GM12864 (cell line): Measurements from ENCODE around the gene DMRT2.

Experiments
- DNase-seq: peaks from one replicate; pipeline ENCODE4 v3.0.0-alpha.2; 2011; ENCODE audit warnings: low read depth
- H3K4me3 ChIP-seq: 2 replicates; pipeline ENCODE4 v1.5.1; 2011; ENCODE audit warnings: mild to moderate bottlenecking, low read depth, low read length, control low read depth
- CTCF ChIP-seq: IDR thresholded peaks from 2 replicates; pipeline ENCODE4 v1.5.1; 2011; ENCODE audit warnings: low read depth, mild to moderate bottlenecking, moderate library complexity, low read length, control low read depth, inconsistent platforms; ENCODE audit errors: missing control alignments

DMRT2 gene

GRCh38 chr9:1009101-1009707, 41.0 kb upstream of the DMRT2 start:
- no peak overlapping the region for H3K4me3 ChIP-seq
- peak; percentile 98 for TF ChIP-seq CTCF
- peak; percentile 53 for DNase-seq

- DNase-seq, result no peak
- H3K4me3 ChIP-seq, result no peak overlapping the region
- TF ChIP-seq CTCF, result no peak
Measured at GRCh38 chr9:1013021-1013420, 37.1 kb upstream of the DMRT2 start.

GRCh38 chr9:1014225-1014624, 35.9 kb upstream of the DMRT2 start:
- TF ChIP-seq CTCF, result no peak
- no peak for DNase-seq
- H3K4me3 ChIP-seq, result no peak overlapping the region

- TF ChIP-seq CTCF, result no peak
- no peak overlapping the region for H3K4me3 ChIP-seq
- no peak for DNase-seq
Measured at GRCh38 chr9:1014640-1015039, 35.5 kb upstream of the DMRT2 start.

- DNase-seq, result no peak
- TF ChIP-seq CTCF, result peak; percentile 18
- no peak overlapping the region for H3K4me3 ChIP-seq
Measured at GRCh38 chr9:1018121-1018520, 32.0 kb upstream of the DMRT2 start.

GRCh38 chr9:1024112-1024511, 26.0 kb upstream of the DMRT2 start:
- DNase-seq, result no peak
- H3K4me3 ChIP-seq, result no peak overlapping the region
- TF ChIP-seq CTCF, result no peak

GRCh38 chr9:1025131-1025530, 25.0 kb upstream of the DMRT2 start:
- H3K4me3 ChIP-seq, result no peak overlapping the region
- TF ChIP-seq CTCF, result no peak
- no peak for DNase-seq
